H9 (cell line): ENCODE measurements around the gene LRRN4. TPM values are rescaled to one million over a fixed set of nuclear protein-coding genes. Genes with fewer than 3 reads are reported as not detected.

ENCODE experiments used
- DNase-seq: peaks from one replicate; pipeline ENCODE4 v3.0.0-alpha.2; 2017
- H2AFZ ChIP-seq: one replicate; pipeline ENCODE4 v1.6.1; 2013; ENCODE audit warnings: mild to moderate bottlenecking, low read length, control low read depth, moderate library complexity
- H2AK5ac ChIP-seq: 2 replicates; pipeline ENCODE4 v1.6.1; 2013; ENCODE audit warnings: low read length, control low read depth, mixed read lengths; ENCODE audit not compliant: insufficient read length
- H2BK120ac ChIP-seq: one replicate; pipeline ENCODE4 v1.6.1; 2013; ENCODE audit warnings: low read depth, mild to moderate bottlenecking, low read length, control low read depth, inconsistent platforms; ENCODE audit not compliant: poor library complexity, severe bottlenecking
- H2BK12ac ChIP-seq: 2 replicates; pipeline ENCODE4 v1.6.1; 2013; ENCODE audit warnings: low read length, control low read depth, mixed read lengths, low read depth; ENCODE audit not compliant: insufficient read length
- H2BK15ac ChIP-seq: 2 replicates; pipeline ENCODE4 v1.6.1; 2013; ENCODE audit warnings: low read depth, low read length, control low read depth
- H2BK20ac ChIP-seq: one replicate; pipeline ENCODE4 v1.6.1; 2013; ENCODE audit warnings: low read depth, mild to moderate bottlenecking, low read length, control low read depth, inconsistent platforms; ENCODE audit not compliant: poor library complexity, severe bottlenecking
- H2BK5ac ChIP-seq: 2 replicates; pipeline ENCODE4 v1.6.1; 2013; ENCODE audit warnings: low read length, control low read depth, mixed read lengths; ENCODE audit not compliant: insufficient read length
- H3K14ac ChIP-seq: 2 replicates; pipeline ENCODE4 v1.6.1; 2013; ENCODE audit warnings: low read length, control low read depth; ENCODE audit not compliant: insufficient read depth
- H3K18ac ChIP-seq: 2 replicates; pipeline ENCODE4 v1.6.1; 2013; ENCODE audit warnings: low read depth, mild to moderate bottlenecking, mixed read lengths, low read length, control low read depth; ENCODE audit not compliant: insufficient read length
- H3K23ac ChIP-seq: 2 replicates; pipeline ENCODE4 v1.6.1; 2013; ENCODE audit warnings: low read length, control low read depth, mixed read lengths, low read depth; ENCODE audit not compliant: insufficient read length
- H3K23me2 ChIP-seq: 2 replicates; pipeline ENCODE4 v1.6.1; 2013; ENCODE audit warnings: low read depth, mild to moderate bottlenecking, mixed read lengths, low read length, control low read depth; ENCODE audit not compliant: insufficient read length, poor library complexity, severe bottlenecking
- H3K27ac ChIP-seq: 2 replicates; pipeline ENCODE4 v1.5.1; 2013; ENCODE audit warnings: low read length, control low read depth, mixed read lengths, low read depth; ENCODE audit not compliant: insufficient read length
- H3K27me3 ChIP-seq: 2 replicates; pipeline ENCODE4 v1.6.1; 2013; ENCODE audit warnings: low read length, control low read depth, inconsistent platforms; ENCODE audit not compliant: insufficient read depth
- H3K4ac ChIP-seq: 2 replicates; pipeline ENCODE4 v1.6.1; 2013; ENCODE audit warnings: low read depth, mild to moderate bottlenecking, control low read depth, inconsistent platforms, low read length, moderate library complexity
- H3K4me1 ChIP-seq: 2 replicates; pipeline ENCODE4 v1.6.1; 2013; ENCODE audit warnings: low read length, control low read depth, inconsistent platforms; ENCODE audit not compliant: insufficient read depth
- H3K4me2 ChIP-seq: 2 replicates; pipeline ENCODE4 v1.6.1; 2013; ENCODE audit warnings: low read length, control low read depth, mixed read lengths; ENCODE audit not compliant: insufficient read length, insufficient read depth
- H3K56ac ChIP-seq: 2 replicates; pipeline ENCODE4 v1.6.1; 2013; ENCODE audit warnings: low read depth, mild to moderate bottlenecking, mixed read lengths, low read length, control low read depth; ENCODE audit not compliant: insufficient read length
- H3K79me1 ChIP-seq: 2 replicates; pipeline ENCODE4 v1.6.1; 2013; ENCODE audit warnings: low read depth, mild to moderate bottlenecking, moderate library complexity, low read length, control low read depth, inconsistent platforms; ENCODE audit not compliant: insufficient read depth, poor library complexity, severe bottlenecking
- H3K79me2 ChIP-seq: 2 replicates; pipeline ENCODE4 v1.6.1; 2013; ENCODE audit warnings: low read length, control low read depth, inconsistent platforms; ENCODE audit not compliant: insufficient read depth
- H3K9ac ChIP-seq: 2 replicates; pipeline ENCODE4 v1.6.1; 2013; ENCODE audit warnings: low read length, control low read depth, mixed read lengths; ENCODE audit not compliant: insufficient read length; ENCODE audit errors: extremely low read depth
- H3K9me3 ChIP-seq: one replicate; pipeline ENCODE4 v1.6.1; 2013; ENCODE audit warnings: low read depth, low read length, inconsistent platforms; ENCODE audit not compliant: control insufficient read depth
- H3T11ph ChIP-seq: one replicate; pipeline ENCODE4 v1.6.1; 2013; ENCODE audit warnings: mild to moderate bottlenecking, low read length, control low read depth, inconsistent platforms
- H4K20me1 ChIP-seq: one replicate; pipeline ENCODE4 v1.6.1; 2013; ENCODE audit not compliant: control insufficient read depth, insufficient read length, insufficient read depth
- H4K5ac ChIP-seq: 2 replicates; pipeline ENCODE4 v1.6.1; 2013; ENCODE audit warnings: low read depth, mild to moderate bottlenecking, mixed read lengths, low read length, control low read depth; ENCODE audit not compliant: insufficient read length
- H4K8ac ChIP-seq: replicated peaks from 2 replicates; pipeline ENCODE4 v1.6.1; 2013; ENCODE audit warnings: low read length, control low read depth, mixed read lengths, low read depth; ENCODE audit not compliant: insufficient read length
- H4K91ac ChIP-seq: 2 replicates; pipeline ENCODE4 v1.6.1; 2013; ENCODE audit warnings: low read depth, mild to moderate bottlenecking, moderate library complexity, mixed read lengths, low read length, control low read depth; ENCODE audit not compliant: insufficient read length
- H3K27ac Mint-ChIP-seq, 3 experiments: 2 replicates in 2 of 3; 3 replicates in 1 of 3; pipeline ENCODE4 v1.8.0; 2020 to 2021; ENCODE audit warnings: mixed read lengths in 3 of 3, mild to moderate bottlenecking in 1 of 3, moderate library complexity in 1 of 3
- H3K27me3 Mint-ChIP-seq: 2 replicates; pipeline ENCODE4 v1.8.0; 2021; ENCODE audit warnings: low read depth, mild to moderate bottlenecking, moderate library complexity, mixed read lengths
- H3K36me3 Mint-ChIP-seq, 3 experiments: 2 replicates in 2 of 3; 3 replicates in 1 of 3; pipeline ENCODE4 v1.8.0; 2020 to 2021; ENCODE audit warnings: low read depth in 3 of 3, mixed read lengths in 3 of 3; ENCODE audit not compliant: insufficient read depth in 1 of 3
- H3K4me1 Mint-ChIP-seq, 2 experiments: 2 replicates each; pipeline ENCODE4 v1.8.0; 2020; ENCODE audit warnings: mixed read lengths in 2 of 2
- H3K4me3 Mint-ChIP-seq, 2 experiments: 2 replicates in 1 of 2; 3 replicates in 1 of 2; pipeline ENCODE4 v1.8.0; 2020 to 2021; ENCODE audit warnings: mild to moderate bottlenecking in 2 of 2, mixed read lengths in 2 of 2, moderate library complexity in 1 of 2
- H3K9me3 Mint-ChIP-seq, 2 experiments: 2 replicates in 1 of 2; 3 replicates in 1 of 2; pipeline ENCODE4 v1.8.0; 2020; ENCODE audit warnings: mild to moderate bottlenecking in 2 of 2, mixed read lengths in 2 of 2, moderate library complexity in 1 of 2
- whole genome bisulfite sequencing: extraction: QIAGEN DNeasy Blood & Tissue Kit; methylation state at CpG from one replicate; pipeline ENCODE4 v1.1.7; 2013; ENCODE audit warnings: missing lambda C conversion rate, low lambda C conversion rate, mixed read lengths; ENCODE audit not compliant: insufficient read length; ENCODE audit errors: extremely low coverage; 5-methylcytosine and 5-hydroxymethylcytosine counted together
- total RNA-seq: library from RNA; stranded (reverse); gene quantifications from 2 replicates; pipeline ENCODE4 v1.2.1, GENCODE V29; 2021
- TF ChIP-seq, protein P1 (sequence below): fragments of 200-600 bp; sonication (generic); conservative IDR thresholded peaks from 3 replicates; pipeline ENCODE4 v1.8.0; 2021; ENCODE audit warnings: antibody characterized with exemption, mild to moderate bottlenecking

Gene LRRN4
- total RNA-seq, 1 experiment from 2014 or later, result 0.22 TPM

DNA sequence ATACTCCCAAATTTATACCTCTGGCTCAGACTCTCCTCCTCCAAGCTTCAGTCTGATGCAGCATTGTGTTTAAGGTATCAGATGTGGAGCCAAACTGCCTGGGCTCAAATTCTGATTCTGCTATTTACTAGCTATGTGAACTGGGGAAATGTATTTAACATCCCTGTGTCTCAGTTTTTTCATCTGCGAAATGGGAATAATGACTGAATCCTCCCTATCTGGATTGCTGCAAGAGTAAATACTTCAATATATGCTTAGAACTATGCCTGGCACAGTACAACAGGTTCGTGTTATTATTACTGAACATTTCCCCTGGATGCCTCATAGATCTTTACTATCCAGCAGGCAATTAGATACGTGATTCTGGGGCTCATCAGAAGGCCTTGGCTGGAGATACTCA is 5.5 kb downstream of the LRRN4 start:
- Histone ChIP-seq H3K79me2 (no peaks in the 10 kb centered on the region), H3K9ac (no peak overlapping the region)
- WGBS, result no CpG with 5 or more reads among the region's 3 CpGs

More for the DNA sequence above, 5.5 kb downstream of the LRRN4 start:
- H3K27me3 ChIP-seq, result peaks cover 28% of the 10 kb centered on the region; the same call in 1 of the 2 replicates
- no peak overlapping the region for H4K5ac ChIP-seq
- no peak overlapping the region for H3K56ac ChIP-seq
- no peaks in the 10 kb centered on the region for H4K20me1 ChIP-seq
- H3K27ac ChIP-seq, result no peak overlapping the region
- H3T11ph ChIP-seq, result no peak overlapping the region
- no peaks in the 10 kb centered on the region; a peak in 1 of 7 replicates for H3K36me3 Mint-ChIP-seq
- H3K4me2 ChIP-seq, result no peak overlapping the region
- H4K8ac ChIP-seq, result no peak overlapping the region
- no peak overlapping the region for H2BK15ac ChIP-seq
- H3K9me3 ChIP-seq, result no peaks in the 10 kb centered on the region
- H3K18ac ChIP-seq, result no peak overlapping the region
- H3K4me1 Mint-ChIP-seq, result peaks cover 8 to 10% of the 10 kb centered on the region in 2 experiments
- DNase-seq, result no peak
- H3K79me1 ChIP-seq, result no peaks in the 10 kb centered on the region
- H2BK12ac ChIP-seq, result no peak overlapping the region
- no peak overlapping the region for H3K14ac ChIP-seq
- peaks cover 10% of the 10 kb centered on the region for H3K23me2 ChIP-seq
- H3K4ac ChIP-seq, result no peak overlapping the region
- no peak overlapping the region for H2BK20ac ChIP-seq
- H4K91ac ChIP-seq, result no peak overlapping the region
- H3K4me3 Mint-ChIP-seq, result no peak overlapping the region
- no peak overlapping the region for H2BK120ac ChIP-seq
- H3K9me3 Mint-ChIP-seq, result no peaks in the 10 kb centered on the region
- H2AFZ ChIP-seq, result no peak overlapping the region
- H3K4me1 ChIP-seq, result peaks cover 3% of the 10 kb centered on the region
- TF ChIP-seq, protein P1, sequence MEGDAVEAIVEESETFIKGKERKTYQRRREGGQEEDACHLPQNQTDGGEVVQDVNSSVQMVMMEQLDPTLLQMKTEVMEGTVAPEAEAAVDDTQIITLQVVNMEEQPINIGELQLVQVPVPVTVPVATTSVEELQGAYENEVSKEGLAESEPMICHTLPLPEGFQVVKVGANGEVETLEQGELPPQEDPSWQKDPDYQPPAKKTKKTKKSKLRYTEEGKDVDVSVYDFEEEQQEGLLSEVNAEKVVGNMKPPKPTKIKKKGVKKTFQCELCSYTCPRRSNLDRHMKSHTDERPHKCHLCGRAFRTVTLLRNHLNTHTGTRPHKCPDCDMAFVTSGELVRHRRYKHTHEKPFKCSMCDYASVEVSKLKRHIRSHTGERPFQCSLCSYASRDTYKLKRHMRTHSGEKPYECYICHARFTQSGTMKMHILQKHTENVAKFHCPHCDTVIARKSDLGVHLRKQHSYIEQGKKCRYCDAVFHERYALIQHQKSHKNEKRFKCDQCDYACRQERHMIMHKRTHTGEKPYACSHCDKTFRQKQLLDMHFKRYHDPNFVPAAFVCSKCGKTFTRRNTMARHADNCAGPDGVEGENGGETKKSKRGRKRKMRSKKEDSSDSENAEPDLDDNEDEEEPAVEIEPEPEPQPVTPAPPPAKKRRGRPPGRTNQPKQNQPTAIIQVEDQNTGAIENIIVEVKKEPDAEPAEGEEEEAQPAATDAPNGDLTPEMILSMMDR, result no peak
- no peak overlapping the region for H2BK5ac ChIP-seq
- no peak overlapping the region for H3K23ac ChIP-seq
- no peak overlapping the region for H2AK5ac ChIP-seq
- no peak overlapping the region for H3K27ac Mint-ChIP-seq
- H3K27me3 Mint-ChIP-seq, result peaks cover 58% of the 10 kb centered on the region
